ENCODE results near the gene TIAM2. TPM values are rescaled to one million over a fixed set of nuclear protein-coding genes. Genes with fewer than 3 reads are reported as not detected.

The TIAM2 gene
- total and polyA plus RNA-seq, 8 donors, result 2.0 to 9.2 (median 3.4) TPM

- DNase-seq, result no peak
- 83 to 94% methylated on average over 14 of the region's 14 CpGs for WGBS, 2 donors
- no peak for FAIRE-seq
- intact Hi-C loops (cut with DNase I), result no loop called here
- ATAC-seq, result no peak
- Histone ChIP-seq H3K4me1 (no peaks in the 10 kb centered on the region), H3K36me3 (no peaks in the 10 kb centered on the region), H3K27ac (no peak overlapping the region), H3K4me3 (no peak overlapping the region), H3K9me3 (no peaks in the 10 kb centered on the region), H3K27me3 (no peaks in the 10 kb centered on the region)
- TF ChIP-seq CTCF (IDR thresholded peaks at IDR 0.05), result no peak
Observed at GRCh38 chr6:155129744-155130143, 134.6 kb downstream of the TIAM2 start.

GRCh38 chr6:155130161-155130853 lies 135.2 kb downstream of the TIAM2 start:
- H3K36me3 ChIP-seq, result no peaks in the 10 kb centered on the region
- no peaks in the 10 kb centered on the region for H3K9me3 ChIP-seq
- H3K4me1 ChIP-seq, result no peaks in the 10 kb centered on the region
- ATAC-seq, result no peak
- H3K27ac ChIP-seq, result no peak overlapping the region
- WGBS, 2 donors, result 80 to 92% methylated on average over 14 of the region's 14 CpGs
- no peak for TF ChIP-seq CTCF (IDR thresholded peaks at IDR 0.05)
- intact Hi-C loops (cut with DNase I), result no loop called here
- no peak overlapping the region for H3K4me3 ChIP-seq
- no peaks in the 10 kb centered on the region for H3K27me3 ChIP-seq
- FAIRE-seq, result no peak
- no peak for DNase-seq

- TF ChIP-seq CTCF (IDR thresholded peaks at IDR 0.05), result no peak
- Histone ChIP-seq H3K4me3 (no peak overlapping the region), H3K27ac (no peak overlapping the region), H3K36me3 (no peaks in the 10 kb centered on the region), H3K27me3 (no peaks in the 10 kb centered on the region), H3K4me1 (no peaks in the 10 kb centered on the region), H3K9me3 (no peaks in the 10 kb centered on the region)
- DNase-seq (no peak), ATAC-seq (no peak), FAIRE-seq (no peak)
- intact Hi-C loops (cut with DNase I), result no loop called here
- 73 to 89% methylated on average over 9 of the region's 9 CpGs for WGBS, 2 donors
Observed at GRCh38 chr6:155132617-155133016, 137.5 kb downstream of the TIAM2 start.

GRCh38 chr6:155141002-155141401 lies 145.9 kb downstream of the TIAM2 start:
- no peak overlapping the region for H3K4me3 ChIP-seq
- FAIRE-seq, result no peak
- no peak for TF ChIP-seq CTCF (IDR thresholded peaks at IDR 0.05)
- WGBS, 2 donors, result 59 to 72% methylated on average over 1 of the region's 1 CpG
- H3K27me3 ChIP-seq, result no peaks in the 10 kb centered on the region
- no peaks in the 10 kb centered on the region for H3K36me3 ChIP-seq
- H3K9me3 ChIP-seq, result no peaks in the 10 kb centered on the region
- intact Hi-C loops (cut with DNase I), result no loop called here
- DNase-seq, result no peak
- no peak overlapping the region for H3K27ac ChIP-seq
- ATAC-seq, result no peak
- H3K4me1 ChIP-seq, result no peaks in the 10 kb centered on the region

- no peak for TF ChIP-seq CTCF (IDR thresholded peaks at IDR 0.05)
- no peaks in the 10 kb centered on the region for H3K9me3 ChIP-seq
- no peaks in the 10 kb centered on the region for H3K4me1 ChIP-seq
- 78 to 87% methylated on average over 2 of the region's 2 CpGs for WGBS, 2 donors
- H3K36me3 ChIP-seq, result no peaks in the 10 kb centered on the region
- FAIRE-seq (no peak), DNase-seq (no peak), ATAC-seq (no peak)
- H3K27ac ChIP-seq, result no peak overlapping the region
- intact Hi-C loops (cut with DNase I), result no loop called here
- H3K27me3 ChIP-seq, result no peaks in the 10 kb centered on the region
- no peak overlapping the region for H3K4me3 ChIP-seq
Observed at GRCh38 chr6:155141512-155141911, 146.4 kb downstream of the TIAM2 start.

All from pancreas (tissue), 10 donors.